GM12878 (cell line): ENCODE measurements around the gene CD84. TPM values are rescaled to one million over a fixed set of nuclear protein-coding genes. Genes with fewer than 3 reads are reported as not detected.

Experiments
- ATAC-seq: fragments of 200-7000 bp; cut with Tn5 transposase; 3 replicates; pipeline ENCODE4 v1.9.1; 2020; ENCODE audit warnings: mild to moderate bottlenecking, moderate library complexity
- BruUV-seq: library from RNA; stranded (reverse); fragments of 400-500 nt; replicated peaks from 2 replicates; lab custom pipeline; 2021; lab: Mats Ljungman, UMichigan
- CTCF ChIA-PET: fragments of 300-600 bp; sonication (Branson Sonifier 250); formaldehyde crosslinking; extraction: SDS; loops from one replicate; lab custom pipeline; 2021; ENCODE audit warnings: inconsistent platforms; lab: Yijun Ruan, JAX
- POLR2A ChIA-PET: fragments of 350-600 bp; formaldehyde crosslinking; extraction: SDS; loops from one replicate; lab custom pipeline; 2021; ENCODE audit warnings: inconsistent platforms; lab: Charles Lee
- RAD21 ChIA-PET: fragments of 300-600 bp; sonication (Branson Sonifier 250); formaldehyde crosslinking; loops from one replicate; lab custom pipeline; 2023; ENCODE audit warnings: antibody characterized with exemption; ENCODE audit not compliant: unreplicated experiment; lab: Charles Lee
- SMC1A ChIA-PET: fragments of 300-600 bp; sonication (Branson Sonifier 250); formaldehyde crosslinking; loops from one replicate; lab custom pipeline; 2023; ENCODE audit not compliant: unreplicated experiment, uncharacterized antibody; lab: Charles Lee
- DNase-seq: peaks from one replicate; pipeline ENCODE4 v3.0.0-alpha.2; 2011; ENCODE audit warnings: low read depth, low spot score
- FAIRE-seq: peaks from 3 replicates; lab custom pipeline; 2011; peaks lifted over from hg19 to GRCh38; lab: Jason Lieb, UNC
- H2AFZ ChIP-seq: 2 replicates; pipeline ENCODE4 v1.6.0; 2011; ENCODE audit warnings: low read depth, low read length, control low read depth; ENCODE audit not compliant: control insufficient read depth
- H3K27ac ChIP-seq: 2 replicates; pipeline ENCODE4 v1.5.1; 2011; ENCODE audit warnings: control low read depth; ENCODE audit not compliant: control insufficient read depth, insufficient read depth
- H3K27me3 ChIP-seq, 2 experiments: replicated peaks in 1 of 2; 2 replicates each; pipeline versions ENCODE4 v1.6.0 to v1.6.1; 2011; ENCODE audit warnings: low read length in 1 of 2; ENCODE audit not compliant: control insufficient read depth in 2 of 2, insufficient read depth in 2 of 2
- H3K36me3 ChIP-seq, 2 experiments: 2 replicates each; pipeline ENCODE4 v1.5.1; 2011; ENCODE audit warnings: low read length in 1 of 2; ENCODE audit not compliant: control insufficient read depth in 2 of 2, insufficient read depth in 2 of 2
- H3K4me1 ChIP-seq: 2 replicates; pipeline ENCODE4 v1.6.1; 2011; ENCODE audit warnings: mild to moderate bottlenecking, low read length, moderate library complexity, mixed read lengths; ENCODE audit not compliant: control insufficient read depth, insufficient read depth
- H3K4me2 ChIP-seq: 2 replicates; pipeline ENCODE4 v1.6.0; 2011; ENCODE audit warnings: control low read depth; ENCODE audit not compliant: control insufficient read depth, insufficient read depth
- H3K4me3 ChIP-seq: fragments of 200-600 bp; sonication (generic); 2 replicates; pipeline ENCODE4 v1.5.1; 2016
- H3K79me2 ChIP-seq: 2 replicates; pipeline ENCODE4 v1.6.0; 2011; ENCODE audit warnings: low read length; ENCODE audit not compliant: control insufficient read depth, insufficient read depth
- H3K9ac ChIP-seq: 2 replicates; pipeline ENCODE4 v1.8.0; 2011; ENCODE audit warnings: low read length, control low read depth, mixed read lengths; ENCODE audit not compliant: control insufficient read depth, insufficient read depth
- H3K9me3 ChIP-seq: replicated peaks from 3 replicates; pipeline ENCODE4 v1.5.1; 2011; ENCODE audit warnings: mild to moderate bottlenecking, low read length; ENCODE audit not compliant: control insufficient read depth, insufficient read depth
- H4K20me1 ChIP-seq: 2 replicates; pipeline ENCODE4 v1.6.0; 2011; ENCODE audit not compliant: control insufficient read depth, insufficient read depth
- CREB1 ChIP-seq: IDR thresholded peaks from 2 replicates; pipeline ENCODE4 v1.6.1; 2012; ENCODE audit warnings: low read depth, mild to moderate bottlenecking, inconsistent platforms
- PAX8 ChIP-seq: fragments of 450-650 bp; IDR thresholded peaks from 2 replicates; pipeline ENCODE4 v1.6.1; 2017; ENCODE audit warnings: mild to moderate bottlenecking, moderate library complexity
- PBX3 ChIP-seq: IDR thresholded peaks from 2 replicates; pipeline ENCODE4 v1.6.1; 2011; ENCODE audit warnings: mild to moderate bottlenecking, low read depth, low read length, moderate library complexity; ENCODE audit not compliant: insufficient replicate concordance
- POLR2A ChIP-seq: IDR thresholded peaks from 2 replicates; pipeline ENCODE4 v1.6.1; 2011; ENCODE audit warnings: low read depth, mild to moderate bottlenecking, low read length
- whole genome bisulfite sequencing: methylation state at CpG from one replicate; pipeline ENCODE4 v1.1.6; 2016; ENCODE audit warnings: low lambda C conversion rate; ENCODE audit not compliant: insufficient replicate concordance, insufficient coverage; ENCODE audit errors: missing lambda C conversion rate; 5-methylcytosine and 5-hydroxymethylcytosine counted together
- in situ Hi-C: fragments of 300-500 bp; cut with MboI; formaldehyde crosslinking; loops from 9 replicates; pipeline ENCODE4 v1.14.3; 2018; ENCODE audit warnings: mixed read lengths
- intact Hi-C: fragments of 100-400 bp; cut with micrococcal nuclease; formaldehyde crosslinking; loops from one replicate; pipeline ENCODE4 v1.14.2; 2022; ENCODE audit not compliant: unreplicated experiment
- polyA plus RNA-seq, 11 experiments: library from polyadenylated mRNA; depleted of rRNA in 4 of 11; unstranded in 6 of 11; stranded (reverse) in 5 of 11; fragments of >200 nt; fragmentation: Nextera tagmentation in 4 of 11; fragmentation: Illumina TruSeq in 1 of 11; extraction: Ambion mirVana in 4 of 11; extraction: Trizol in 1 of 11; gene quantifications; 1 replicate in 1 of 11; 2 replicates in 10 of 11; pipeline versions ENCODE4 v1.2.1 to v1.2.3, GENCODE V29; 2011 to 2016; ENCODE audit warnings: inconsistent platforms in 2 of 11, missing spikeins in 2 of 11, low read depth in 1 of 11
- total RNA-seq, 4 experiments: library from RNA; depleted of rRNA in 3 of 4; stranded (reverse); fragments of >200 nt in 3 of 4; fragmentation: Illumina TruSeq in 1 of 4; extraction: Trizol in 1 of 4; gene quantifications; 2 replicates each; pipeline versions ENCODE4 v1.2.1 to v1.2.3, GENCODE V29; 2013 to 2021

Gene CD84
- total and polyA plus RNA-seq, 10 of the 15 experiments (the other 5 are each of a cell fraction or from before 2014, with no cell fraction given), result 3.4 to 20.3 (median 11.7) TPM

GRCh38 chr1:160607011-160607671 lies 27.8 kb upstream of the CD84 start (continued):
- TF ChIP-seq PBX3 (no peak), POLR2A (no peak)

DNA sequence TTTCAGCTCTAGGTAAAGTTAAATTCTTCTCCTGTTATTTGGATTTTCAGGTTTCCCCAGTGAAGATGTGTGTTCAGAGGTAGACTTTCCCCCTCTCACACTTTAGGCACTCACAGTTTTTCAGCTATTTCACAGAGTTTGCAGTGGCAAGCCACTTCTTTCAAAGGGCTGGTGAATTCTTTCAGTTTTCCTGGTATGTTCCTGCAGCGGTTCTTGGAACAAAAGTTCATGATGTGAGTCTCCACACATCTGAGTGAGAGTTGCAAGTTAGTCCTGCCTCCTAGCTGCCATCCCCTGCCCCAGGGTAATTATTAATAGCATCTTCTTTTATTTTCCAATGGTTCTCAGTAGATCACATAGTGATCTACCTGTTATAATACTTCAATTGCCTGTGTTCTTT lies 27.3 kb upstream of the CD84 start:
- Histone ChIP-seq H3K9ac (peak overlapping the region; percentile 49), H3K79me2 (no peaks in the 10 kb centered on the region), H3K27me3 (no peaks in the 10 kb centered on the region), H2AFZ (no peak overlapping the region; the same call in 1 of the 2 replicates), H3K36me3 (peaks cover 5 to 8% of the 10 kb centered on the region in 2 experiments), H3K4me3 (no peak overlapping the region), H3K4me1 (peaks cover 30% of the 10 kb centered on the region), H3K9me3 (peaks cover 6% of the 10 kb centered on the region), H3K4me2 (peak overlapping the region; percentile 51), H4K20me1 (no peaks in the 10 kb centered on the region), H3K27ac (peak overlapping the region; percentile 89)
- ChIA-PET RAD21 (interaction anchor here (1.0 to 8.3 kb wide), 32 partner anchors 9 to 315 kb away, joined by 3 to 257 read pairs (median 6); partner anchors contain the start of genes CD84 and SLAMF6), POLR2A (interaction anchor here (0.6 to 5.3 kb wide), 14 partner anchors 12 to 177 kb away, joined by 3 to 45 read pairs (median 6); partner anchors contain the start of genes CD84, SLAMF1 and SLAMF6), CTCF (interaction anchor here (0.5 to 9.9 kb wide), 38 partner anchors 9 to 1956 kb away, joined by 3 to 355 read pairs (median 4); partner anchors contain the start of genes CD84 and SLAMF6), SMC1A (interaction anchor here (0.7 to 7.1 kb wide), 31 partner anchors 8 to 252 kb away, joined by 3 to 395 read pairs (median 7); partner anchors contain the start of genes CD84 and SLAMF6)
- ATAC-seq, result peak; percentile 1; the same call in 1 of the 3 replicates
- in situ Hi-C loops, result loop anchor here (5.0 kb wide), 2 partner anchors 59 to 179 kb away; no protein-coding TSS in a partner anchor
- TF ChIP-seq PAX8 (0 out of 2 replicates have a peak, but pooled peaks have one; percentile 62), CREB1 (no peak)
- no peak for FAIRE-seq
- DNase-seq, result no peak
- no TSS peak for BruUV-seq
- WGBS, result 24% methylated on average over 1 of the region's 1 CpG
- intact Hi-C loops, result loop anchor here (1.0 to 5.0 kb wide), 6 partner anchors 30 to 414 kb away; partner anchors contain the start of genes CASQ1, COPA and NCSTN
